Measurements from ENCODE around the gene CAMKMT. TPM values are rescaled to one million over a fixed set of nuclear protein-coding genes. Genes with fewer than 3 reads are reported as not detected.

The CAMKMT gene
- total RNA-seq, 4 donors from 2014 or later: 7.6 to 16.2 (median 9.4) TPM

- DNase-seq (ENCODE audit: low spot score): no peak
- ATAC-seq (ENCODE audit: low FRiP score): no peak
- TF ChIP-seq CTCF (IDR thresholded peaks at IDR 0.05): no peak
These were observed 418.7 kb downstream of the CAMKMT start for GRCh38 chr2:44780406-44780805.

GRCh38 chr2:44785433-44785832 is 423.7 kb downstream of the CAMKMT start:
- TF ChIP-seq CTCF (IDR thresholded peaks at IDR 0.05): no peak
- ATAC-seq (ENCODE audit: low FRiP score) (no peak), DNase-seq (ENCODE audit: low spot score) (no peak)

- no peak for TF ChIP-seq CTCF (IDR thresholded peaks at IDR 0.05)
- no peak for ATAC-seq (ENCODE audit: low FRiP score)
- no peak for DNase-seq (ENCODE audit: low spot score)
These were observed 424.5 kb downstream of the CAMKMT start for GRCh38 chr2:44786045-44786816.

- ATAC-seq (ENCODE audit: low FRiP score) (no peak), DNase-seq (ENCODE audit: low spot score) (no peak)
- TF ChIP-seq CTCF (IDR thresholded peaks at IDR 0.05): no peak
These were observed 425.1 kb downstream of the CAMKMT start for GRCh38 chr2:44786817-44787214.

GRCh38 chr2:44787663-44788062 is 425.9 kb downstream of the CAMKMT start:
- no peak for DNase-seq (ENCODE audit: low spot score)
- TF ChIP-seq CTCF (IDR thresholded peaks at IDR 0.05): no peak
- no peak for ATAC-seq (ENCODE audit: low FRiP score)

GRCh38 chr2:44789446-44789845 is 427.7 kb downstream of the CAMKMT start:
- ATAC-seq (ENCODE audit: low FRiP score) (no peak), DNase-seq (ENCODE audit: low spot score) (no peak)
- no peak for TF ChIP-seq CTCF (IDR thresholded peaks at IDR 0.05)
